Loucy (cell line): ENCODE measurements around the gene CLDN24.

Experiments used
- H2AFZ ChIP-seq: fragments of 200-600 bp; sonication (generic); 2 replicates; pipeline ENCODE4 v1.6.0; 2016; ENCODE audit warnings: antibody characterized with exemption, mild to moderate bottlenecking, low read length, moderate library complexity
- H3F3A ChIP-seq: fragments of 200-600 bp; 2 replicates; pipeline ENCODE4 v1.6.0; 2016; ENCODE audit warnings: antibody characterized with exemption, low read depth, mild to moderate bottlenecking
- H3K27me3 ChIP-seq: fragments of 200-600 bp; sonication (generic); 2 replicates; pipeline ENCODE4 v1.6.1; 2014; ENCODE audit warnings: low read length, mild to moderate bottlenecking; ENCODE audit not compliant: insufficient read depth, poor library complexity, severe bottlenecking
- H3K36me3 ChIP-seq: fragments of 200-600 bp; sonication (generic); 2 replicates; pipeline ENCODE4 v1.6.1; 2016; ENCODE audit warnings: low read length; ENCODE audit not compliant: insufficient read depth
- H3K4me1 ChIP-seq: fragments of 200-600 bp; sonication (generic); 2 replicates; pipeline ENCODE4 v1.5.1; 2014; ENCODE audit warnings: low read length, mild to moderate bottlenecking; ENCODE audit not compliant: insufficient read depth, poor library complexity, severe bottlenecking
- H3K4me2 ChIP-seq: fragments of 200-600 bp; sonication (generic); 2 replicates; pipeline ENCODE4 v1.6.0; 2014; ENCODE audit warnings: antibody characterized with exemption, low read length, low read depth, mild to moderate bottlenecking; ENCODE audit not compliant: poor library complexity, severe bottlenecking
- H3K4me3 ChIP-seq: fragments of 200-600 bp; sonication (generic); 2 replicates; pipeline ENCODE4 v1.5.1; 2014; ENCODE audit warnings: low read length, mild to moderate bottlenecking, mixed read lengths; ENCODE audit not compliant: poor library complexity, severe bottlenecking
- H3K79me2 ChIP-seq: fragments of 200-600 bp; sonication (generic); 2 replicates; pipeline ENCODE4 v1.6.1; 2014; ENCODE audit warnings: low read length; ENCODE audit not compliant: insufficient read depth
- H3K9ac ChIP-seq: fragments of 200-600 bp; sonication (generic); 2 replicates; pipeline ENCODE4 v1.6.0; 2014; ENCODE audit warnings: mild to moderate bottlenecking, low read depth, low read length, moderate library complexity; ENCODE audit not compliant: poor library complexity, severe bottlenecking
- H3K9me2 ChIP-seq: fragments of 200-600 bp; sonication (generic); replicated peaks from 2 replicates; pipeline ENCODE4 v1.6.1; 2016; ENCODE audit warnings: low read depth, low read length, mixed read lengths
- H3K9me3 ChIP-seq: fragments of 200-600 bp; sonication (generic); 2 replicates; pipeline ENCODE4 v1.6.1; 2014; ENCODE audit warnings: mild to moderate bottlenecking, antibody characterized with exemption, low read length, low read depth; ENCODE audit not compliant: insufficient read depth
- H4K20me1 ChIP-seq: fragments of 200-600 bp; sonication (generic); 2 replicates; pipeline ENCODE4 v1.6.0; 2014; ENCODE audit warnings: antibody characterized with exemption, low read length, mild to moderate bottlenecking; ENCODE audit not compliant: insufficient read depth, poor library complexity, severe bottlenecking
- EZH2phosphoT487 ChIP-seq: fragments of 200-600 bp; IDR thresholded peaks from 2 replicates; pipeline ENCODE4 v1.6.1; 2018; ENCODE audit warnings: antibody characterized with exemption, mild to moderate bottlenecking, moderate library complexity, borderline replicate concordance
- TF ChIP-seq, protein P1 (sequence below): fragments of 200-600 bp; sonication (generic); conservative IDR thresholded peaks from 2 replicates; pipeline ENCODE4 v1.5.1; 2014; ENCODE audit warnings: mild to moderate bottlenecking, antibody characterized with exemption, low read length

The CLDN24 gene

GRCh38 chr4:183322326-183322725 is at the start of gene CLDN24:
CLDN24 (minus strand) TSS chr4:183322426; CDS start chr4:183322426, 0 bp downstream.
- no peak for TF ChIP-seq EZH2phosphoT487
- TF ChIP-seq, protein P1, sequence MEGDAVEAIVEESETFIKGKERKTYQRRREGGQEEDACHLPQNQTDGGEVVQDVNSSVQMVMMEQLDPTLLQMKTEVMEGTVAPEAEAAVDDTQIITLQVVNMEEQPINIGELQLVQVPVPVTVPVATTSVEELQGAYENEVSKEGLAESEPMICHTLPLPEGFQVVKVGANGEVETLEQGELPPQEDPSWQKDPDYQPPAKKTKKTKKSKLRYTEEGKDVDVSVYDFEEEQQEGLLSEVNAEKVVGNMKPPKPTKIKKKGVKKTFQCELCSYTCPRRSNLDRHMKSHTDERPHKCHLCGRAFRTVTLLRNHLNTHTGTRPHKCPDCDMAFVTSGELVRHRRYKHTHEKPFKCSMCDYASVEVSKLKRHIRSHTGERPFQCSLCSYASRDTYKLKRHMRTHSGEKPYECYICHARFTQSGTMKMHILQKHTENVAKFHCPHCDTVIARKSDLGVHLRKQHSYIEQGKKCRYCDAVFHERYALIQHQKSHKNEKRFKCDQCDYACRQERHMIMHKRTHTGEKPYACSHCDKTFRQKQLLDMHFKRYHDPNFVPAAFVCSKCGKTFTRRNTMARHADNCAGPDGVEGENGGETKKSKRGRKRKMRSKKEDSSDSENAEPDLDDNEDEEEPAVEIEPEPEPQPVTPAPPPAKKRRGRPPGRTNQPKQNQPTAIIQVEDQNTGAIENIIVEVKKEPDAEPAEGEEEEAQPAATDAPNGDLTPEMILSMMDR, result no peak
- Histone ChIP-seq H4K20me1 (no peaks in the 10 kb centered on the region), H3K36me3 (no peaks in the 10 kb centered on the region), H3K9ac (no peak within 1 kb of the TSS), H3F3A (no peaks in the 10 kb centered on the region), H3K4me2 (no peak within 1 kb of the TSS), H3K4me1 (no peaks in the 10 kb centered on the region), H3K79me2 (no peaks in the 10 kb centered on the region), H3K27me3 (no peaks in the 10 kb centered on the region), H3K4me3 (no peak within 1 kb of the TSS), H2AFZ (no peak within 1 kb of the TSS), H3K9me3 (no peaks in the 10 kb centered on the region), H3K9me2 (no peaks in the 10 kb centered on the region)

- no peaks in the 10 kb centered on the region for H3F3A ChIP-seq
- TF ChIP-seq EZH2phosphoT487, result no peak
- TF ChIP-seq, protein P1, result no peak
- H3K4me1 ChIP-seq, result no peaks in the 10 kb centered on the region
- no peaks in the 10 kb centered on the region for H3K36me3 ChIP-seq
- no peak overlapping the region for H3K9ac ChIP-seq
- no peak overlapping the region for H3K4me3 ChIP-seq
- H3K27me3 ChIP-seq, result no peaks in the 10 kb centered on the region
- H3K4me2 ChIP-seq, result no peak overlapping the region
- H2AFZ ChIP-seq, result no peak overlapping the region
- H3K79me2 ChIP-seq, result no peaks in the 10 kb centered on the region
- no peaks in the 10 kb centered on the region for H4K20me1 ChIP-seq
- H3K9me3 ChIP-seq, result no peaks in the 10 kb centered on the region
- H3K9me2 ChIP-seq, result no peaks in the 10 kb centered on the region
These were observed 48.6 kb upstream of the CLDN24 start for GRCh38 chr4:183370786-183371185.

DNA sequence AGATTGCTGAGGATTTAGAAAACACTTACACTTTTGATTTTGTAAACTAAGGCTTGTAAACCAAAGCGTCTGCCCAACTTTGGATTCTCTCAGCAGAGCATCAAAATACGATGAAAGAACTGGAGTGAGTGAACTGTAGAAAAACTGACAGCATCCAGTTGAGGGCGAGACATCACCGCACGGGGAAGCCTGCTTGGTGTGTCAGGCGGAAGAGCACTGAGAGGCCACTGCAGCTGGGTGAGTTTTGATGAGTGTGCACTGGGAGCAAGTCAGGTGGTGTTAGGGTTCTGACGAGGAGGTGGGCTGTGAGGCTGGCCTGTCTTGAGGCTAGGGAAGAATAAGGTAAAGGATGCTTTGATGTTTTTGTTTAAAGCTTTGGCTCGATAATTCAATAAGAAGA is 46.8 kb upstream of the CLDN24 start:
- no peaks in the 10 kb centered on the region for H4K20me1 ChIP-seq
- no peaks in the 10 kb centered on the region for H3K9me2 ChIP-seq
- no peak for TF ChIP-seq EZH2phosphoT487
- TF ChIP-seq, protein P1, result no peak
- H3K9me3 ChIP-seq, result no peaks in the 10 kb centered on the region
- H3K4me3 ChIP-seq, result no peak overlapping the region
- H3K9ac ChIP-seq, result no peak overlapping the region
- H3K79me2 ChIP-seq, result no peaks in the 10 kb centered on the region
- H3K27me3 ChIP-seq, result no peaks in the 10 kb centered on the region
- H3K36me3 ChIP-seq, result no peaks in the 10 kb centered on the region
- no peak overlapping the region for H3K4me2 ChIP-seq
- no peaks in the 10 kb centered on the region for H3K4me1 ChIP-seq
- H2AFZ ChIP-seq, result no peak overlapping the region
- no peaks in the 10 kb centered on the region for H3F3A ChIP-seq
